Large intestine (tissue), 3 donors: ENCODE results near the gene HDAC9. TPM values are rescaled to one million over a fixed set of nuclear protein-coding genes. Genes with fewer than 3 reads are reported as not detected.

Experiments used
- DNase-seq, 2 donors: peaks; one replicate each; pipeline versions ENCODE4 v3.0.0 to v3.0.0-alpha.2; 2013
- H3K27ac ChIP-seq: one replicate; pipeline ENCODE4 v1.5.1; 2013; ENCODE audit warnings: low read length
- H3K27me3 ChIP-seq: 2 replicates; pipeline ENCODE4 v1.6.1; 2013; ENCODE audit warnings: low read length; ENCODE audit not compliant: control insufficient read depth, insufficient read depth
- H3K36me3 ChIP-seq: 2 replicates; pipeline ENCODE4 v1.6.1; 2013; ENCODE audit warnings: low read length; ENCODE audit not compliant: control insufficient read depth, insufficient read depth
- H3K4me1 ChIP-seq: one replicate; pipeline ENCODE4 v1.6.1; 2013; ENCODE audit warnings: low read length; ENCODE audit not compliant: control insufficient read depth, insufficient read depth
- H3K4me3 ChIP-seq: one replicate; pipeline ENCODE4 v1.5.1; 2013; ENCODE audit warnings: low read length
- H3K9me3 ChIP-seq: one replicate; pipeline ENCODE4 v1.6.1; 2013; ENCODE audit warnings: mild to moderate bottlenecking, low read depth, low read length, moderate library complexity; ENCODE audit not compliant: control insufficient read depth
- whole genome bisulfite sequencing: methylation state at CpG from one replicate; pipeline ENCODE4 v1.1.5; 2013; ENCODE audit warnings: low lambda C conversion rate; ENCODE audit not compliant: insufficient coverage; 5-methylcytosine and 5-hydroxymethylcytosine counted together
- polyA plus RNA-seq: library from polyadenylated mRNA; unstranded; fragments of 120-200 nt; gene quantifications from one replicate; pipeline ENCODE4 v1.2.1, GENCODE V29; 2013

Gene HDAC9
- polyA plus RNA-seq, 1 donor, result 6.2 TPM

DNA sequence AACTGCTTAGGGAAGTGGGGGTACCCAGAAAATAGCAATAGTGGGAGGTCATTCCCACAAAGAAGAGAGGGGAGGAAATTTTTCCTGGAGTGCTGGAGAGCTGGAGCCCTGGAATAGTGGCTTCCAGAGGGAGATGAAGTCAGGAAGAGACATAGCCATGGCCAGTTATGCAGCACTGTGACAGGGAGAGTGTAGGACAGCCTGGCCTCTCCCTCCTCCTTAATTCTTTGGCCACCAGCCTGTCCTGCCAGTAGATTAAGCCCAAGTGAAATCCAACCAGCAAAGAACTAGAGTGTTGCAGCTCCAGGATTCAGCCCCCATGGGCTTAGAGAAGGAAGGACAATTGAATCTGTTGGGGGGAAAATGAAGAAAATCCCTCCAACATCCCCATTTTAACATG is 130.5 kb downstream of the HDAC9 start:
- Histone ChIP-seq H3K27ac (no peak overlapping the region), H3K36me3 (no peaks in the 10 kb centered on the region), H3K9me3 (no peaks in the 10 kb centered on the region), H3K4me3 (no peak overlapping the region), H3K4me1 (no peaks in the 10 kb centered on the region), H3K27me3 (no peaks in the 10 kb centered on the region)
- DNase-seq, result no peak

DNA sequence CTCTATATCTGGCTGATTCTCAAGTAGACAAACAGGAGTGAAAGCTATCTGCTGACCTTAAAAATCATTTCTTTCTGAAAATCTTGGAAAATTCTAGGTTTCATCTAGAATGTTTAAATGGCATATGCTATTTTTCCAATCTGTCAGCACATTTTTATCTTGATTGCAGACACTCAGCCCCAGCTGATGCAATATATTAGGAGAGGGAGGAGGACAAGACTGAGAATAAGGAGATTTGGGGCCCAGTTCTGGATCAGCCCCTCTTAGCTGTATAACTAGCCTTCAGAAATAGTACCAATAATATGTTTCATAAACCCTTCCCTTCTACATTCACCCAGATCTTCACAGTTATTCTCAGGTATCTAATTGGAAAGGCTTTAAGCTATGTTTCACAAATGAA is 131.2 kb downstream of the HDAC9 start:
- H3K27me3 ChIP-seq, result no peaks in the 10 kb centered on the region
- no peaks in the 10 kb centered on the region for H3K4me1 ChIP-seq
- no peak for DNase-seq
- H3K36me3 ChIP-seq, result no peaks in the 10 kb centered on the region
- H3K27ac ChIP-seq, result no peak overlapping the region
- no peak overlapping the region for H3K4me3 ChIP-seq
- no peaks in the 10 kb centered on the region for H3K9me3 ChIP-seq

DNA sequence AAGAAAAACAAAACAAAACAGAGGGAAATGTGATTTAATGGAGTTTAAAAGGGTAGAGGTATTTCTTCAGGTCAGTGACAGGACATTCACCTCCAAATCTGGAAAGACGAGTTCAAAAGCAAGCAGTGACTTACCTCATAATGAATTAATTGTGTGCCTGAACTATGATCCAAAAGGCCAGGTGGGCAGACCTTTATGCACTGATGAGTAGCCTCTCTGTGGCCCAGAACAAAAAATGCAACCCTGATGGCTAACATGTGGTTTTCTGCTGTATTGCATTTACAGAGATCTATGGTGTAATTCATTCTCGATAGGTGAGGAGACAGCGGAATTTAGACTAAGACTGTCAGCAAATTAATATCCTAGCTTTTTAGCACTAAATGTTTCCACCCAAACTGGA is 142.0 kb downstream of the HDAC9 start:
- Histone ChIP-seq H3K9me3 (no peaks in the 10 kb centered on the region), H3K4me3 (no peak overlapping the region), H3K4me1 (no peaks in the 10 kb centered on the region), H3K27ac (no peak overlapping the region), H3K27me3 (no peaks in the 10 kb centered on the region), H3K36me3 (no peaks in the 10 kb centered on the region)
- no peak for DNase-seq
- whole genome bisulfite sequencing, result 100% methylated on average over 2 of the region's 3 CpGs

DNA sequence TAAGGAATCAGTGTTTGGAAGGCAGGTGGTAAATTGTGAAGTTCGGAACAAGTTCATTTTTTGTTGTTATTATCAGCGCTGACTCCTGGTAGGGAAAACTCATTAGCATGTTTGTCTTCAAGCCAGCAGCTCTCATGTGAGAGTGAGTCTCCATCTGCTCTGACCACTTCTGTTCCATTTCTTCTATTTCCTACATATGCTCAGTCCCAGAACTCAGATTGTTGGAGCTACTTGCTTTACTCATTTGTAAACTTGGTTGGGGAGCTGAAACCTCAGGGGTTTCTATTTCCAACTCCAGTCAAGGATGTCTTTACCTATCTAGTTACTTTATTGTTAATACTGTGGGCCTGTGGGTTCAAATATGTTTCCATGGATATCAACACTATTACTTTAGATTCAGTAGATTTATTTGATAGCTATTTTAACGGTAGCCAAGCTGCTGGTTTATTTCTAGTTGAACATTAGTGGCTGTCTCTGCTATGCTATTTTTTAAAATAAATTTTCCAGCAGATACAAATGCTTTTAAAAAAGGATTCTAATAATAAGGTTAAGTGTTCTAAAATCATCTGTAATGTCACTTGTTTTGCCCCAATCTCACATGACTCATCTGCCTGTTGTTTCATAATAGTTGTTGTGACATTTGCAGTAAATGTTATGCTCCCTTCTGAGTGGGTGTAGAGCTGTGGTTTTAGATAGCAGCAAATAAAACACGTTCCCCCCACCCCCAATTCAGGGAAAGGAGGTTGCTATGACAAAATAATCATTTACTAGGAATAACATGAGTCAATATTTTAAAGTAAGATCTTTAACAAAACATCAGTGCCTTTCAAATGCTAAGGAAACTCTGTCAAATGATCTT is 143.3 kb downstream of the HDAC9 start:
- Histone ChIP-seq H3K27me3 (no peaks in the 10 kb centered on the region), H3K4me1 (no peaks in the 10 kb centered on the region), H3K36me3 (no peaks in the 10 kb centered on the region), H3K9me3 (no peaks in the 10 kb centered on the region), H3K4me3 (no peak overlapping the region), H3K27ac (no peak overlapping the region)
- WGBS, result no CpG with 5 or more reads among the region's 4 CpGs
- DNase-seq, result no peak

DNA sequence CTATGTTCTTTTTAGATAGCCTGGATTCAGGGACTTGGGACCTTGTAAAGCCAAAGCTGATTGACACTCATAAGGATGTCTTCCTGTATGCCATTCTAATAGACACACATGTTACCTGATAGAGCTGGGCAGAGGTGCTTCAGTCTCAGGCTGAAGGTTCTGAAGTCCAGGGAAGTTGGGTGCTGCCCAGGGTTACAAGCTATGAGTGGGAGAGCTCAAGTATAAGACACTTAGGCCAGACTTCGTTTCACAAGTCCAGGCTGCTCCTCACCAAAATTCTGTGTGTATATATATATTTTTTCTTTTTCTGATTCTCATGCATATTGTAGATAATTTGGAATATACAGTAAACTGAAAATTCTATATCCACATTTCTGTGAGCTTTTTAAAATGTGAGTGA is 144.2 kb downstream of the HDAC9 start:
- Histone ChIP-seq H3K27ac (no peak overlapping the region), H3K36me3 (no peaks in the 10 kb centered on the region), H3K4me3 (no peak overlapping the region), H3K4me1 (no peaks in the 10 kb centered on the region), H3K9me3 (no peaks in the 10 kb centered on the region), H3K27me3 (no peaks in the 10 kb centered on the region)
- DNase-seq, result no peak
- WGBS, result no CpG with 5 or more reads among the region's 1 CpG

DNA sequence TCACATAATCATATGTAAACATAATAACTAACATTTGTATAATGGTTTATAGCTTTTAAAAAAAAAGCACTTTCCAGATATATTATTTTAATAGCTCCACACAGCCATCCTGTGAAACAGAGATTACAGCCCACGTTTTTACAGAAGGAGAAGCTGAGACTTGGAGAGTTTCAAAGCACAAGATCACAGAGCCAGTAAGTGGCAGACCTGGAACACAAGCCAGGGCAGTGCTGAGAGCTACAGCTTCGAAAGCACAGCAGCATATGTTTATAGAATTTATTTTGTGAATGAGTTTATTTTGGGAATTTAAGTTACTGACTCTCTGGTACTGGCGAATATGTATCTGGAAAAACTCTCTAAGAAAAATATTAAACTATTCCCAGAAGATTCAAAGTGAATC is 149.4 kb downstream of the HDAC9 start:
- H3K36me3 ChIP-seq, result no peaks in the 10 kb centered on the region
- H3K27me3 ChIP-seq, result no peaks in the 10 kb centered on the region
- 80% methylated on average over 1 of the region's 3 CpGs for WGBS
- no peak overlapping the region for H3K4me3 ChIP-seq
- H3K9me3 ChIP-seq, result no peaks in the 10 kb centered on the region
- H3K4me1 ChIP-seq, result no peaks in the 10 kb centered on the region
- no peak for DNase-seq
- H3K27ac ChIP-seq, result no peak overlapping the region

DNA sequence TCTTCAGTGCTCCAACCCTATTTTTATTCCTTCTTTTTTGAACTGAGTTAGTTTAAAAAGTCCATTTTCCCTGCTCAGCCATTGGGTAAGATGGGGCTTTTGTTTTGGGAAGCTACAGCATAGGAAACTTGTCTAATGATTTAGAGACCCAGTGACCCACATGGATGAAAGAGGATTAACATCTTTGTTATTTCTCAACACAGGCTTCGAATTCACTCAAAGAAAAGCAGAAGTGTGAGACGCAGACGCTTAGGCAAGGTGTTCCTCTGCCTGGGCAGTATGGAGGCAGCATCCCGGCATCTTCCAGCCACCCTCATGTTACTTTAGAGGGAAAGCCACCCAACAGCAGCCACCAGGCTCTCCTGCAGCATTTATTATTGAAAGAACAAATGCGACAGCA is 152.0 kb downstream of the HDAC9 start:
- no peaks in the 10 kb centered on the region for H3K36me3 ChIP-seq
- no peak overlapping the region for H3K27ac ChIP-seq
- no CpG with 5 or more reads among the region's 5 CpGs for WGBS
- no peak overlapping the region for H3K4me3 ChIP-seq
- H3K9me3 ChIP-seq, result no peaks in the 10 kb centered on the region
- H3K27me3 ChIP-seq, result no peaks in the 10 kb centered on the region
- no peak for DNase-seq
- no peaks in the 10 kb centered on the region for H3K4me1 ChIP-seq

DNA sequence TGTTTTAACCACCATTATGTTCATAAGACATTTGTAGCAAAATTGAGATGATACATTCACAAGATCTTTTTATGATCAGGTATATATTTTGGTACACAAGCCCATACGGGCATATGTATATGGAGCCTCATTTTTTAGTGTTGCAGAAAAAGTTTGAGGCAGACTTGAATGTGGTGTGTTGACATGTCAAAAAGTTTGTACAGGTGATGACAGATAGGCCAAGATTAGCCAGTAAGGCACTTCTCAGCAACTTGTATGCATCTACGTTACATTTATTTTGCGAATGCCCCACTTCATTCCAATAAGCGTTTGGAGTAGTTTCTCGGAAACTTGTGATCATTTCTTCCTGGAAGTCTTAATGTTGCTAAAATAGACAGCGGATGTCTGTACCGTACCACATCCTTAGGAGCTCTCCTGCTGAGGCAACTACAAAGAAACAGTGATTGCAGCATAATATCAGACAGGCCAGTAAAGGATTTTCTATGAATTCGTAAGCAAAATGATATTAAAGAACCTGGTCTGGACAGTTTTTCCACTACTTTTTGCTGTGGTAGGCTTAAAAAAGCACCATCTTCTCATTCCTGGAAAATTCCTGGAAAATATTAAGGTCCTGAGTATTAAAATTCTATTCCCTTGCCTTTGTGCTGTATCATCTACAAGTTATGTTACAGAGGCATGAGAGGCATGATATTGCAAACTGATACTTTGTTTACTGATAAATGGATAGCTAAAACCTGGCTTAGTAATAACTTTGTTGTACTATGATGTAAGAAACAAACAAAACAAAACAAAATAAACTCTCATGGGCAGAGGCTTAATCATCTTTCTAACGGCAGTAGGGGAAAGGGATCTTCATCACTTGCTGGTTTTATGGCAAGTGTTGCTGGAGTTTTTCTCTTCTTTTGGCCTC is 153.6 kb downstream of the HDAC9 start:
- Histone ChIP-seq H3K9me3 (no peaks in the 10 kb centered on the region), H3K27me3 (no peaks in the 10 kb centered on the region), H3K36me3 (no peaks in the 10 kb centered on the region), H3K27ac (no peak overlapping the region), H3K4me1 (no peaks in the 10 kb centered on the region), H3K4me3 (no peak overlapping the region)
- no peak for DNase-seq
- 80% methylated on average over 2 of the region's 9 CpGs for WGBS

DNA sequence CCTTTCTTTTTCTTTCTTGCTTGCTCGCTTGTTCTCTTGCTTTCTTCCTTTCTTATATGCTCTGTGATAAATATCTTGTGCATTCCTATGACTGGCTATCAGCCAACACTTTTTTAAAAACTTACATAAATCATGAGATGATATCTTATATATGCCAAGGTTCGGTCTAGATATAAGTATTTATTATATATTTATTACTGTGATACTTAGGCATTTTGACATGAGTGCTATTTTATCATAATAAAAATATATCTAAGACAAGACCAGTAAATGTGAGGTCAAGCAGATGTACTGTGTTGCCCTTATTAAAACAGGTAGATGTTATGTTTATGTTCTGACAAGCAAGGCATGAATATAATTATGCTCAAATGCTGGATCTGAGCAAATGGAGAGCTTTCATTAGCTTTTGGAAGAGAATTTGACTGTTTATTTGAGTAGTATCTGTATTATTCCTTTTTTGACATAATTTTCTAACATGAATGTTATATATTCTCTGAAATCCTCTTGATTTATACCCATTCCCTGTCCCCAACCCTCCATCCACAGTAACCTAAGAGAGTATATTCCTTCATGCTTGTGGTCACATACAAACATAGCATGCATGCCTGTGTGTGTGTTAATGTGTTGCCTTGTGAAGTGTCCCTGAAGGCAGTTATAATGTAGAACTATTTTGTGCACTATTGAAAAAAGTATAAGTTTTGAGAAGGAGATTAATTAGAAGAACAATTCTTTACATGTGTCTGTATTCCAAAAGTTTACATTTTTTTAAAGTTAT is 158.0 kb downstream of the HDAC9 start:
- no peaks in the 10 kb centered on the region for H3K36me3 ChIP-seq
- WGBS, result 88% methylated on average over 1 of the region's 2 CpGs
- no peaks in the 10 kb centered on the region for H3K4me1 ChIP-seq
- no peaks in the 10 kb centered on the region for H3K27me3 ChIP-seq
- H3K27ac ChIP-seq, result no peak overlapping the region
- H3K9me3 ChIP-seq, result no peaks in the 10 kb centered on the region
- DNase-seq, result no peak
- no peak overlapping the region for H3K4me3 ChIP-seq

DNA sequence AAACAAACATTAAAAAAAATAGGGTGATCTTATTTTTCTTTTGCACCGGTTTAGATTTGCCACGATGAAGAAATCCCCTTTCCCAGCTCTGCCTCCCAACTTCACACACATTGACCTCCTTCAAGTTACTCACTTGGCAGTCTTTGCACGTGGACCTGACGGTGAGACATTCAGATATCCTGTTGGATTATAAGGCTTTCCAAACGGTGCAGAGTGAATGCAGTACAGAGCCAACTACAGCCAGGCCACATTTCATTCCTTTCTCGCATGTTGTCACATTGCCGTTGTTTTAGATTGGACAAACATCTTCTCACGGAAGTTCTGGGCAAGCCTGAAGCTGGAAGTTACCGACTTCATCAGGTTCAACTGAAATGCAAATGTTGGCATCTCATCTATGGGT is 159.2 kb downstream of the HDAC9 start:
- Histone ChIP-seq H3K27me3 (no peaks in the 10 kb centered on the region), H3K9me3 (no peaks in the 10 kb centered on the region), H3K4me1 (no peaks in the 10 kb centered on the region), H3K27ac (no peak overlapping the region), H3K36me3 (no peaks in the 10 kb centered on the region), H3K4me3 (no peak overlapping the region)
- no peak for DNase-seq
- no CpG with 5 or more reads among the region's 9 CpGs for WGBS
